Myocyte (in vitro differentiated cells): Measurements from ENCODE around the gene FLYWCH2. TPM values are rescaled to one million over a fixed set of nuclear protein-coding genes. Genes with fewer than 3 reads are reported as not detected.
A peak's percentile ranks its signal among the peaks of the same experiment; 100 is the strongest.

Source experiments
- DNase-seq: peaks from one replicate; pipeline ENCODE4 v3.0.0-alpha.2; 2012; ENCODE audit warnings: low read depth
- total RNA-seq: library from RNA; depleted of rRNA; stranded (reverse); fragments of >200 nt; gene quantifications from 2 replicates; pipeline ENCODE4 v1.2.3, GENCODE V29; 2014

Gene FLYWCH2
- total RNA-seq, 1 donor from 2014 or later, result 59.9 TPM

DNA sequence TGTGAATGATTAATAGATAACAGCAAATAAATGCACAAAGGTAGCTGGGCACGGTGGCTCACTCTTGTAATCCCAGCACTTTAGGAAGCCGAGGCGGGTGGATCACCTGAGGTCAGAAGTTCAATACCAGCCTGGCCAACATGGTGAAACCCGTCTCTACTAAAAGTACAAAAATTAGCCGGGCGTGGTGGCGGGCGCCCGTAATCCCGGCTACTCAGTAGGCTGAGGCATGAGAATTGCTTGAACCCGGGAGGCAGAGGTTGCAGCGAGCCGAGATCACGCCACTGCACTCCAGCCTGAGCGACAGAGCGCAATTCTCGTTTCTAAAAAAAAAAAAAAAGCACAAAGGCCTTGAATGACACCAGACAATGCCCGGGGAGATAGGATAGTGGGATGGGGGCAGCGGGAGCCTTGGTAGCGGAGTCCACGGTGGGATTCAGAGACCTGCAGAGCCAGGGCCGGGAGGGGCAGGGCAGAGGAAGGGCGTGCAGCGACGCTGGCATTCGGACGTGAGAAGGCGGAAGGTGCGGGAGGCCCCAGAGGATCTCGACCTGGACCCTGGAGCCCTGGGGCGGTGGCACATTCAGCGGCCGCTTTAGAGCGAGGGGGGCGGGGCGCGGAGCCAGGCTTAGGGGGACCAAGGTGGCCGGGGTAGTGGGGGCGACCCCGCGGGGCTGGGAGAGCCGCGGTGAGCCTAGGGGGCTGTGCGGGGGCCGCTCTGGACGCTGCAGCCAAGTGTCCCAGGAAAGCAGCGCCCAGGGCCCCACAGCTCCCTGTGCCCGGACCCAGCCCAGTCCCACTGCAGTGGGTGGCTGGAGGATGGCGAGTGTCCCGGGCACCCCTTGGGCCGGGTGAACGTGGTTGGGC is 999 bp upstream of the FLYWCH2 start:
- DNase-seq, result peak; percentile 9

- peak; percentile 29 for DNase-seq
These were observed 468 bp downstream of the FLYWCH2 start for GRCh38 chr16:2883458-2883908.

- peak; percentile 32 for DNase-seq
These were observed 1.0 kb downstream of the FLYWCH2 start for GRCh38 chr16:2884041-2884451.

DNA sequence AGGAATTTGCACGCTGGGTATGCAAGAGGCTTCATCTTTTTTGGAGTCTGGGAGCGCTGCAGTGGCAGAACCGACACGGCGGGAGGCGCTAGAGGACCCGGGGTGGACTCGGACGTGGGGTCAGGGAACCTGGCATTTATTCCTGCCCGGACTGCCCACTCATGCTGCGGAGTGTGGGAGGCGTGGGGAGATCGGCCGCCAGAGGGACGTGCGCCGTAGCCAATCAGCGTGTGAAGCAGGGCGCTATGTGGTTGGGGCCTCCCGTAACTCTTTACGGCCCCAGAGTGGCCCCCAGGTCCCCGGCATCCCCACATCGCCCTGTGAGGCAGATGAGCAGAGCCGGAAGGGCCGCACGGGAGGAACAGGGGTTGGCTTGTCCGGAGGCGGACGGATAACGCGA is 11.2 kb downstream of the FLYWCH2 start:
- DNase-seq, result no peak

DNA sequence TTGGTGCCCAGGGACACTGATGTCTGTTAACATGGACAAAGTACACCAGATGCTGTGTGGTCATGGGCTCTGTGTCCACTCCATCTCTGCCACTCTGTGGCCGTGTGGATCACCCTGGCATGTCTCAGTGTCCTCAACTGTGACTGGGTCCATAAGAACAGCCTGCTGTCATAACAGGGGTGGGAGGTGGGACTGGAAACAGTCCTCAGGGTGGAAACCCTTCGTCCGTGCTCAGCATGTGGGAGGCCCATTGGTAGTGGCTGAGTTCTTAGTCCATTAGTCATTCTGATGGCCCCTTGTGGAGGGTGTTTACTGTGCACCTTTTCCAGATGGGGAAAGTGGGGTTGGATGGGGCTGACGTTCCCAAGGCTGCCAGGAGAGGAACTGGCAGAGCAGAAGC is 12.8 kb downstream of the FLYWCH2 start:
- DNase-seq, result no peak

DNA sequence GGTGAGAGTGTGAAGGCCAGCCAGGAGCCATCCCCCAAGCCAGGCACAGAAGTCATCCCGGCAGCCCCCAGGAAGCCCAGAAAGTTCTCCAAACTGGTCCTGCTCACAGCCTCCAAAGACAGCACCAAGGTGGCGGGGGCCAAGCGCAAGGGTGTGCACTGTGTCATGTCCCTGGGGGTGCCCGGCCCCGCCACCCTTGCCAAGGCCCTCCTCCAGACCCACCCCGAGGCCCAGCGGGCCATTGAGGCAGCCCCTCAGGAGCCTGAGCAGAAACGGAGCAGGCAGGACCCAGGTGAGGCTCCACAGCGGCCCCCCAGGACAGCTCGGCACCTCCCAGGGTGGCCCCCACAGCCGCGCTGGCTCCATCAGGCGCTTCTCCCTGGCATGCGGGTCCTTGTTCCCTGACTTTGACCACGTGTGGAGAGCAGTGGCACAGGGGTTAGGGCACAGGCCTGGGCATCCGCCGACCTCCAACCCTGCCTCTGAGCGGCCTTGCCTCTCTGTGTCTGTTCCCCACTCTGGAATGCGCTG is 13.5 kb downstream of the FLYWCH2 start:
- no peak for DNase-seq

- peak; percentile 63 for DNase-seq
These were observed 14.1 kb downstream of the FLYWCH2 start for GRCh38 chr16:2897110-2897509.

DNA sequence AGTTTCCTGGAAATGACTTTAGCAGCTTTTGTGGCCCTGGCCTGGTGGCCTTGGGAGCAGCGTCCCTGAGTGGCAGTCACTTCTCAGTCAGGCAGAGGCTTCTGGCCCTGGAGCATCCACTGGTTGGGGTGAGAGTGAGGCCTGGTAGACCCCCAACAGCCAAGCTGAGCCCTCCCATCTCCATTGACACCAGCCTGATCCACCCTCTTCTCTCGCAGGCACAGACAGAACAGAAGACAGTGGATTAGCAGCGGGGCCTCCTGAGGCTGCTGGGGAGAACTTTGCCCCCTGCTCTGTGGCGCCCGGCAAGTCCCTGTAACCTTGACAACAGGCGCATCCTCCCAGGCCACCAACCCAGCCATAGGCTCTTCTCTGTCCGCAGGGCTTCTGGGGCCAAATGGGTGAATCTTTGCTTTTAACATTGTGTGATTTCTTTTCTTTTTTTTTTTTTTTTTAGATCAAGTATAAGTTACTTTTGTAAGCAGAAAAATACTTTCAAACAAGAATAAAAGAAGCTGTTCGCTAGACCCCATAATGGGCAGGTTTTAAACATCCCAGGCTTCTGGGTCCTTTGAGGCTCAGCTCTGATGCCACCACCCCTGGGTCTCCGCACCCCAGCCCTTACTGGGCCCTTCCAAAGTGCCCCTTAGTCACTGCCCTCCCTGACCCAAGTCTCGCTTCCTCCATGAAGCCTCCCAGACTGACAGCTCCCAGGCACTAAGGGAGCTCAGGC is 16.0 kb downstream of the FLYWCH2 start:
- no peak for DNase-seq

DNA sequence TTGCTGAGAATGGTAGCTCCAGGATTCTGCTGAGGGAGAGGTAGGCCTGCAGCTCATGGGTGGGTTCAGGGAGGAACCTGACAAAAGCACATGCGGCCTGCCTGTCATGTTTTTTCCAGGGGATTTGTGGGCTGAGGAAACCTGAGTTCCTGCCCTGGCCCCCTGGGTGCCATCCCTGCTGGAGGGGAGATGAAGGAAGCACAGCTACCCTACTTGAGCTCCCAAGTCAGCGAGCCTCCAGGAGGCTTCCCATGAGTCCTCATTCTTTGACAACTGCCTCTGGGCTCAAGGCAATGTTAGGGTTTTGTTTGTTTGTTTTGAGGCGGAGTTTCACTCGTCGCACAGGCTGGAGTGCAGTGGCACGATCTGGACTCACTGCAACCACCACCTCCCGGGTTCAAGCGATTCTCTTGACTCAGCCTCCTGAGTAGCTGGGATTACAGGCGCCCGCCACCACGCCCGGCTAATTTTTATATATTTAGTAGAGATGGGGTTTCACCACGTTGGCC is 16.6 kb downstream of the FLYWCH2 start:
- DNase-seq, result no peak

GRCh38 chr16:2900526-2901075 is 17.6 kb downstream of the FLYWCH2 start:
- no peak for DNase-seq

- no peak for DNase-seq
These were observed 19.5 kb downstream of the FLYWCH2 start for GRCh38 chr16:2902337-2903130.

DNA sequence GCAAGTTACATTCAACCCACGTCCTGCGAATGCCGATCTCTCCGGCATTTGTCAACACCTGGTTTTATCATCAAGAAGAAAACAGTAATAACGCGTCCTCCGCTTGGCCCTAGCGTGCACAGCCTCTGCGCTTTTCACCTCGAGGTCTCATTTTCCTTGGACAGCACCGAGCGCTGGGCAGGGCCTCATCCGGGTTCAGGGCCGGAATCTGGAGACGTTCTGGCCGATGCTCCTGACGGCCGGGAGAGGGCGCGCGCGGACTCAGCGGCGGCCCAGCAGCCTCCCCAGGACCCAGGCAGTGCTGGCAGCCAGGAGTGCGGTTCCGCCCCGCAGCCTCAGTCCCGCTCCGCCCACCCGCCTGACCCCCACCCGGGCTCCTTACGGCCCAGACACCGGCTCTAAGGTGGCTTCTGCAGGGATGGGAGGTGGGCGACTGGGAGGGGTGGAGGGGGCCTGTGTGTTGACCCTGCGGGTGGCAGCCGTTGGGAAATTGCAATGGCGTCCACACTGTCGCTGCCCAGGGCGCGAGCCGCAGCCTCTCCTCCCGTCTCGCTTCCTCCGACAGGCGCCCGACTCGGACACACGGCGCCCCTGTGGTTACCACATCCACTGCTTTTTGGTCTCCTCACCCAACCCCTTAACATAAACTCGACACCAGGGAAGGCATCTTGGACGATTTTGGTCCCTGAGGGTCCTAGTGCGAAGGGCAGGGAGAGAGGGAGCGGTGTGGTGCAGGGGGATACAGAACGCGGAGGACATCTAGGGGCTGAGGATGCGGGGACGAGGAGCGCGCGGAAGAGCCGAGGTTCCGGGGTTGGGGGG is 21.3 kb downstream of the FLYWCH2 start:
- DNase-seq, result peak; percentile 89

DNA sequence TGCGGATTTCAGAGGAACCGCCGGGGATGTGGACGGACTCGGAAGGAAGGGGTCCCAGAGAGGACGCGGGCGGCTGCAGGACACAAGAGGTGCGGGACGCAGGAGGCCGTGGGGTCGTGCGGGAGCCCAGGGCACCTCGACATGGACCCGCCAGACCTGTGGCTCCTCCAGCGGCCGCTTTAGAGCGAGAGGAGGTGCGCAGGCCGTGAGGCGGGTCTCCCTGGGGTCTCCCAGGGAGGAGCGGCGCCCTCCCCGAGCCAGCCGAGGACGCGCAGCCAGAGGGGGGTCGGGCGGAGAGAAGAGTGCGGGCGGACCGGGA is 21.9 kb downstream of the FLYWCH2 start:
- no peak for DNase-seq

DNA sequence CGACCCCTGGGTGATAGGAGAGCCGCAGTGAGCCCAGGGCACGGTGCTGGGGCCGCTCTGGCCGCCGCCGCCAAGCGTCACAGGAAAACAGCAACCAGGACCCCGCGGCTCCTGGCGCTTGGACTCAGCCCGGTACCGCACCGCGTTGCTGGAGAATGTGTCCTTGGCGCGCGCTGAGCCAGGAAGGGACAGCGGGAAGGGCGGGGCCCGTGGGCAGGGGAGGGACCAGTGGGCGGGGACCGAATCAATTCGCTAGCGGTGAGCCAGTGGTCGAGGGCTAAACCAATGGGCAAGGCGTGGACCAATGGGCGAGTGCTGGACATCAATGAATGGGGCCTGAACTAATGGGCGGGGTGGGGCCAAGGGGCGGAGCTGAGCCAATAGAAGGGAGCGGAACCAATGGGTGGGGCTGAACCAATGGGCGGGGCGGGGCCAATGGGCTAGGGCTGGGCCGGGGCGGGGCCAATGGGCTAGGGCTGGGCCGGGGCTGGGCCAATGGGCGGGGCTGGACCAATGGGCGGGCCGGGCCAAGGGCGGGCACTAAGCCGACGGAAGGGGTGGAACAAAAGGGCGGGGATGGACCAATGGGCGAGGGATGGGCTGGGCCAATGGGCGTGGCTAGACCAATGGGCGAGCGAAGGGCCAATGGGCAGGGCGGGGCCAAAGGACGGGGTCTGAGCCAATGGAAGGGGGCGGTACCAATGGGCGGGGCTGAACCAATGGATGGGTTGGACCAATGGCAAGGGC is 22.4 kb downstream of the FLYWCH2 start:
- peak; percentile 100 for DNase-seq

DNA sequence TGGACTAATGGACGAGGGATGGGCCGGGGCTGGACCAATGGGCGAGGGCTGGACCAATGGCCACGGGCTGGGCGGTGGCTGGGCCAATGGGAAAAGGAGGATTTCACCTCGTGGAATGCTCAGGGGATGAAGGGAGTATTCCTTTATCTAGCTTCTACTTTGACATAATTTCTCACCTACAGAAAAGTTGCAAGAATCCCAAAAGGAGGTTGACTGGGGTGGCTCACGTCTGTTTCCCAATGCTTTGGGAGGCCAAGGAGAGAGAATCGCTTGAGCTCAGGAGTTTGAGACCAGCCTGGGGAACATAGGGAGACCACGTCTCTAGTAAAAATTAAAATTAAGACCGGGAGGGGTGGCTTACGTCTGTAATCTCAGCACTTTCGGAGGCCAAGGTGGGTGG is 23.0 kb downstream of the FLYWCH2 start:
- DNase-seq, result no peak

- DNase-seq, result peak; percentile 60
These were observed 24.2 kb downstream of the FLYWCH2 start for GRCh38 chr16:2907084-2907753.

DNA sequence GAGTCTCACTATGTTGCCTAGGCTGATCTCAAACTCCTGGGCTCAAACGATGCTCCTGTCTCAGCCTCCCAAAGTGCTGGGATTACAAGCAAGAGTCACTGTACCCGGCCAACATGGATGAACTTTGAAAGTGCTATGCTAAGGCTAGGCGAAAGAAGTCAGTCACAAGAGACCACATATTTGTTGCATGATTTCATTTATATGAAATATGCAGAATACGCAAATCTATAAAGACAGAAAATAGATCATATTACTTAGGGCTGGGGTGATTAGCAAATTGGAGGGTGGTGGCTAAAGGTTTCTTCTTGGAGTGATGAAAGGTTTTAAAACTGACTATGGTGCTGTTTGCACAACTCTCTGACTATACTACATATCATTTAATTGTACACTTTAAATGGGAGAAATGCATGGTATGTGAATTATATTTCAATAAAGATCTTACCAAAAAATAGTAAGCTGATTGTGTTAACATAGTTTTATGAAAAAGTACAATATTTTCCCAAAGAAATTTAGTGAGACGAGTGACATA is 27.5 kb downstream of the FLYWCH2 start:
- DNase-seq, result no peak

DNA sequence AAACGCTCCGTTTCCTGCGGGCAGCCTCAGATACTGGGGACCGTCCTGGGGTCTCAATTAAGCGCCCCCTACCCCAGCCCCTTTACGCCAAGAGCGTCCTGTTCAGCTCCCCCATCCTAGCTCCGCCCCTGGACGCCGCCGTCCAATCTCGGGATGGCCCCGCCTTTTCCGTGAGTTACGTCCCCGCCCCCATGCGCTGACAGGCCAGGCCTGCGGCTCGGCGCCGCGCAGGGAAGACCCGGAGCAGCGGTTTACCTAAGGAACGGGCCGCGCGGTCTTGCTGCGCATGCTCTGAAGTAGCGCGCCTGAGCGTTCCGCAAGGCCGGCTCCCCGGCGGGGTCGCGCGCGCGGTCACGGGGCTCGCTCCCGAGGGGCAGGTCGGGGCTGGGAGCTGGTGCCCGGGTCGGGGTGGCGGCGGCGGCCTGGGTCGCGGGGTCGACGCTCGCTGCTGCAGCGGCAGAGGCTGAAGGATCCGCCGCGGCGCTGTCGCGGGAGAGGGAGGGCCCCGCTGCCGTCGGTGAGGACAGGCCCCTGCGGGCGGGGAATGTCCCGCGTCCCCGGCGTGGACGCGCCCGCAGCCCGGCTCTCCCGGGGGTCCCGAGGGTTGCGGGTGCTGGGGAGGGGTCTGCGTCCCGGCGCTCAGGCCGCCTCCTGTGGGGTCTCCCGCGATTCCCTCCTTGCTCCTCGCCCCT is 28.8 kb downstream of the FLYWCH2 start, which contains the start of gene FLYWCH1:
Gene FLYWCH1, plus strand, starts transcription at position 294 of the 692 bp plus-strand sequence. CDS start 17,755 bp downstream, outside the sequence.
- DNase-seq, result peak; percentile 98
